Skeletal muscle satellite cell (primary cell): ENCODE results near the gene FXYD4.

Experiments used
- H3K27me3 ChIP-seq: 2 replicates; pipeline ENCODE4 v1.7.0; 2013; ENCODE audit warnings: low read length; ENCODE audit not compliant: control insufficient read depth, insufficient read depth
- H3K36me3 ChIP-seq: 2 replicates; pipeline ENCODE4 v1.7.0; 2013; ENCODE audit warnings: mild to moderate bottlenecking, control low read depth, low read length; ENCODE audit not compliant: insufficient read depth
- H3K4me1 ChIP-seq: 2 replicates; pipeline ENCODE4 v1.7.0; 2013; ENCODE audit warnings: low read length; ENCODE audit not compliant: control insufficient read depth, insufficient read depth
- H3K4me2 ChIP-seq: 2 replicates; pipeline ENCODE4 v1.7.0; 2013; ENCODE audit warnings: mild to moderate bottlenecking, low read length
- H3K4me3 ChIP-seq: 2 replicates; pipeline ENCODE4 v1.7.0; 2013; ENCODE audit warnings: low read length
- H3K9ac ChIP-seq: 2 replicates; pipeline ENCODE4 v1.7.0; 2013; ENCODE audit warnings: mild to moderate bottlenecking, low read depth, low read length, moderate library complexity
- H3K9me3 ChIP-seq: replicated peaks from 2 replicates; pipeline ENCODE4 v1.7.0; 2013; ENCODE audit warnings: mild to moderate bottlenecking, control low read depth, low read length

The FXYD4 gene

DNA sequence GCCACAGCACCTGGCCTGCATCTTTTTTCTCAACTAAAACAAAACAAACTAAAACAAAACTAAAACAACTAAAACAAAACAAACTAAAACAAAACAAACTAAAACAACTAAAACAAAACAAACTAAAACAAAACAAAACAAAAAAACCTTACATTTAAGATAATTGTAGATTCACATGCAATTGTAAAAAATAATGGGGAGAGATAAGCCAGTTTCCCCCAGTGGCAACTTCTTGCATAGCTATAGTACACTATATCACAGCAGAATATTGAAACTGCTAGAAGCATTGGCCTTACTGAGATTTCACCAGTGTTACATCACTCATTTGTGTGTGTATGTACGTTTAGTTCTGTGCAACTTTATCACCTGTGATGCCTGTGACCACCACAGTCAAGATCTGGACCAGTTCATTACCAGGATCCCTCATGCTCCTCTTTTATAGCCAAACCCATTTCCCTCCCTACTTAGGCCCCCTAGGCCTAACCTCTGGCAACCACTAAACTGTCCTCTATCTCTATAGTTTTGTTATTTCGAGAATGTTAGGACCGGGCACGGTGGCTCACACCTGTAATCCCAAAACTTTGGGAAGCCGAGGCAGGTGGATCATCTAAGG is 9.3 kb downstream of the FXYD4 start:
- Histone ChIP-seq H3K4me1 (no peaks in the 10 kb centered on the region), H3K36me3 (peaks cover 5% of the 10 kb centered on the region), H3K4me2 (no peak overlapping the region), H3K9me3 (no peaks in the 10 kb centered on the region), H3K4me3 (no peak overlapping the region), H3K27me3 (peaks cover 4% of the 10 kb centered on the region), H3K9ac (no peak overlapping the region)

DNA sequence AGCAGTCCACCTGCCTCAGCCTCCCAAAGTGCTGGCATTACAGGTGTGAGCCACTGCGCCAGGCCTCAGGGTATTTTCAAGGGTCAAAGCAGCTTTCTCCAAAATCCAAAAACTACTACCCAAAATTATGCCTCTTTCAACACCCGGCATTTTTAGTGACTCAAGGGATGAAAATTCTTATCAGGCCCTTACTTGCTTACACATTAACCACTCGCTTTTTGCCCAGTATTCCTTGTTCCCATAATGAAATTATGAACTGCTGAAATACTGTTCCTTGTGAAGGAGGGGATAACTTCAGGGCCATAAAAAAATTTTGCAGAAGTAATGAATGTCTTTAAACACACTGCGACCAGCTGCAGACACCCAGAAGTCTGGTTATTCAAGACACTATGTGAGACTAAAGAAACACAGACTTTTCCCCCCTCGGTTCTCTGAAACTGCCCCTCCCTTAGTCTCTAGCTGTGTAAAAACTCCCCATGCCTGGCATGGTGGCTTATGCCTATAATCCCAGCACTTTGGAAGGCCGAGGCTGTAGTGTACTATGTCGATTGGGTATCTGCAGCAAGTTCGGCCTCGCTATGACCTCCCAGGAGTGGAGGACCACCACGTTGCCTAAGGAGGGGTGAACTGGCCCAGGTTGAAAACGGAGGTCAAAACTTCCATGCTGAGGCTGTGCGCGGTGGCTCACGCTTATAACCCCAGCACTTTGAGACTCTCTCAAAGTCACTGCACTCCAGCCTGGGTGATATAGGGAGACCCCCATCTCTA is 12.0 kb downstream of the FXYD4 start:
- H3K36me3 ChIP-seq: peaks cover 31% of the 10 kb centered on the region
- H3K9ac ChIP-seq: no peak overlapping the region
- no peak overlapping the region for H3K4me2 ChIP-seq
- H3K9me3 ChIP-seq: no peaks in the 10 kb centered on the region
- H3K27me3 ChIP-seq: no peaks in the 10 kb centered on the region
- H3K4me1 ChIP-seq: no peaks in the 10 kb centered on the region
- no peak overlapping the region for H3K4me3 ChIP-seq

DNA sequence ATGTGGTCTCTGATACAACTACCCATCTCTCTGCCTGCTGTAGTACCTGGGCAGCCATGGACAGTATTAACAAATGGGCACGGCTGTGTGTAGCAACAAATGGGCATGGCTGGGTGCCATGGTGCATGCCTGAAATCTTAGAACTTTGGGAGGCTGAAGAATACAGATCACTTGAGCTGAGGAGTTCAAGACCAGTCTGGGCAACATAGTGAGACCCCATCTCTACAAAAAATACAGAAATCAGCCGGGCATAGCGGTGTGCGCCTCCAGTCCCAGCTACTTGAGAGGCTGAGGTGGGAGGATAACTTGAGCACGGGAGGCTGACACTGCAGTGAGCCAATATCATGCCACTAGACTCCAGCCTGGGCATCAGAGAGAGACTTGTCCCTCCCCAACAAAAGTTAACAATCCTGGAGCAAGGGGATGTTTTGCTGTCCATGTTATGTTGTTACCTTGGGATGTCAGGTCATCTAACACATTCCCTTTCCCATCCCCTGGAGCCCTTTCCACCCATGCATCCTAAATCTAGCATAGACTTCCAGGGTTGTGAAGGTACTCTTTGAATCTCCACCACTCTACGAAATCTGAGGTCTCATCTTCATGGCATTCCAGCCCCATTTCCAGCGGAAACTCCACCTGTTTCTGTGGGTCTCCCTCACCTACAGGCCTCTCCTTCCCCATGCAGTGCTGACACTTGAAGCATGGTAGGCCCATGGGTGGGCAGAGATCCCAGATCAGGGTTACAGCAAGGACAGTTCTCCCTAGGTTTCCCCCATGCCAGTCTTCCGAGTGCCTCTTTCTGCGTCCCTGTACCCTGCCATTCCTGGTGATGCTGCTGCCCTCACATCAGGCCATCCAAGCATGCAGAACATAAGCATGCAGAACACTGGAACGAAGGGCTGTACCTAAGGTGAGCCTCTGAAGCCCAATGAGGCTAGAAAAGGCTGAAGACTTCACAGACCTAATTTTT is 13.1 kb downstream of the FXYD4 start:
- no peaks in the 10 kb centered on the region for H3K27me3 ChIP-seq
- H3K9ac ChIP-seq: no peak overlapping the region
- no peaks in the 10 kb centered on the region for H3K4me1 ChIP-seq
- H3K36me3 ChIP-seq: peaks cover 42% of the 10 kb centered on the region
- no peak overlapping the region for H3K4me2 ChIP-seq
- no peak overlapping the region for H3K4me3 ChIP-seq
- no peaks in the 10 kb centered on the region for H3K9me3 ChIP-seq

DNA sequence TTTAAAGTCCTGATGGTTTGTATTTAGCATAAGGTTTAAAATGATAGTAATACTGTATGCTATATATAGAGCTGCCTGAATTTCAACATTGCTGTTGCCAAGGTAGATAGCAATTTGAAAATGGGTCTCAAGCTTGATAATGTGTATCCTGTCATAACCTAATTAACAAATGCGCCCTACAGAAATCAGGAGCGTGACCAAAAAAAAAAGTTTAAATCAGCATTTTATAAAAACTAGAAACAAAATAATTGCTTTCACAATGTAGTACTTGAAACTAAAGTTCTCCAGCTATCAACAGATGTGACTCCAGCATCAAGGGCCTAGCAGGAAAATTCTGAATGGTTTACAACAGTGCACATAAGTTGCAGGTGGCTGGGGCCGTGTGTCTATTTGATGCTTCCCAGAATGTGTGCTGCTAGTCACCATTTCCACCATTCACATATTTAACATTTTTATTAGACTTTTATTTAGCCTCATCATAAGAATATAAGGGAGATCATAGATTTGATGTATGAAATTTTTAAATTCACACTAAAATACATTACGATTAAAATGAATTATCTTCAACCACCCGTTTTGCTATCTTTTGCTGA is 14.1 kb downstream of the FXYD4 start:
- no peaks in the 10 kb centered on the region for H3K9me3 ChIP-seq

DNA sequence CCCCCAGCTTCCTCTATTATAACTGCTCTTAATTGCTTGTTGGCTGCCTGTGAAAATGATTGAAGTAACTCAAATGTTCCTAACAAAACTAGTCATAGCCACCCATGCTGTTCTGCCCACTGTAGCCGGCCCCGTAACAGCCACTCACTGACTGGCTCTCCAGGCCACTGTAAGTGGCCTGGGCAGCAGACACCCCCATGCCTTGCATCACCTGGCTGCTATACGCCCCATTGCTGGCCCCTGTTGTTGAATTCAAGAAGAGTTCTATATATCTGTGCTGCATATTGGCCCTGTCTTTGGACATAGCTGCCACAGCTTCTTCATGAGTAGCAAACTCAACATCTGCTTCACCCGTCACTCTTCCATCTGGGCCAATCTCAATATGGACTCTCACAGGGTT is 15.1 kb downstream of the FXYD4 start:
- Histone ChIP-seq H3K36me3 (peaks cover 58% of the 10 kb centered on the region), H3K4me1 (no peaks in the 10 kb centered on the region), H3K4me3 (no peak overlapping the region), H3K4me2 (no peak overlapping the region), H3K9me3 (no peaks in the 10 kb centered on the region), H3K27me3 (no peaks in the 10 kb centered on the region), H3K9ac (no peak overlapping the region)

More for the DNA sequence above, 14.1 kb downstream of the FXYD4 start:
- Histone ChIP-seq H3K27me3 (no peaks in the 10 kb centered on the region), H3K36me3 (peaks cover 52% of the 10 kb centered on the region), H3K4me3 (no peak overlapping the region), H3K9ac (no peak overlapping the region), H3K4me1 (no peaks in the 10 kb centered on the region), H3K4me2 (no peak overlapping the region)

DNA sequence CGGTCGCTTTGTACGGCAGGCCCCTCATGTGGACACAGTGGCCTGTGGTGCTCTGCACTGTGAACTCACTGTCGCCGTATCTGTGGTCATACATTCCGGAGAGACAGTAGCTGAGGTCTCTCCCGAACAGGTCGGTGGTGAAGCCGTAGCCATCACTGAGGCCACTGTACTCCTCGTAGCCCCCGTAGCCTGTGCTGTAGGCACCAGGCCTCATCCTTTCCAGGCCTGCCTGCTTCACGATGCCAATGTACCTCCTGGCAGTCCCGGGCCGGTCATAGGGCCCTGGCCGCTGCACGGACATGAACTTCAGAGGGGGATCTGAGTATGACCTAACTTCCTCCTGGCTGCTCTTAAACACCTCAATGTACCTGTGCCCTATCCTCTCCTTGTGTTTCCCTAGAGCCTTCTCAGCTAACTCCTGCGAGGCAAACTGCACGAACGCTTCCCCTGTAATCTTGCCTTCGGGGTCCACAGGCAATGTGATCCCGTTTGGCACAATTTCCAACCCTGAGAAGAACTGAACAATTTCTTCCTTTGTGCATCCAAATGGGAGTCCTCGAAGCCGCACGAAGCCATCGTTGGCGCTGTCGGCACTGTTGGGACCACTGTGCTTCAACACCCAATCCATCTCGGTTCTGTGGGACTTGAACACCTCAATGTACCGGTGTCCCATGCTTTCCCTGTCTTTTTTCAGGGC is 15.7 kb downstream of the FXYD4 start:
- H3K4me3 ChIP-seq: no peak overlapping the region
- H3K4me1 ChIP-seq: no peaks in the 10 kb centered on the region
- H3K4me2 ChIP-seq: no peak overlapping the region
- H3K36me3 ChIP-seq: peaks cover 63% of the 10 kb centered on the region
- H3K27me3 ChIP-seq: no peaks in the 10 kb centered on the region
- H3K9ac ChIP-seq: no peak overlapping the region
- no peaks in the 10 kb centered on the region for H3K9me3 ChIP-seq

DNA sequence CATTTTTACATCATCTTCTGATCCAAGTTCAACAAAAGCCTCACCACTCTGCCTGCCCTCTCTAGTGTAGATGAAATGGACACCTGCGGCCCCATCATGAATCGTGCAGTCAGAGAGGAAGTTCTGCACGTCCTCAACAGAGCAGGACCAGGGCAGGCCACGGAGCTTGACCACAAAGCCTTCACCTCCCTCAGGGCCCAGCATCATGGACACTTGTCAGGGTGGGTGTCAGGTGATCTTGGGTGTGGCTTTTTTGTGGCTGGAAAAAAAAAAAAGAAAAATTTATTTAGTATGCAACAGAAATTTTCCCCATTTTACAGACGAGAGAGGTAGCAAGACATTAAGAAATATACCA is 16.2 kb downstream of the FXYD4 start:
- no peak overlapping the region for H3K9ac ChIP-seq
- H3K4me2 ChIP-seq: no peak overlapping the region
- no peaks in the 10 kb centered on the region for H3K4me1 ChIP-seq
- H3K27me3 ChIP-seq: no peaks in the 10 kb centered on the region
- no peak overlapping the region for H3K4me3 ChIP-seq
- peaks cover 68% of the 10 kb centered on the region for H3K36me3 ChIP-seq
- no peaks in the 10 kb centered on the region for H3K9me3 ChIP-seq

DNA sequence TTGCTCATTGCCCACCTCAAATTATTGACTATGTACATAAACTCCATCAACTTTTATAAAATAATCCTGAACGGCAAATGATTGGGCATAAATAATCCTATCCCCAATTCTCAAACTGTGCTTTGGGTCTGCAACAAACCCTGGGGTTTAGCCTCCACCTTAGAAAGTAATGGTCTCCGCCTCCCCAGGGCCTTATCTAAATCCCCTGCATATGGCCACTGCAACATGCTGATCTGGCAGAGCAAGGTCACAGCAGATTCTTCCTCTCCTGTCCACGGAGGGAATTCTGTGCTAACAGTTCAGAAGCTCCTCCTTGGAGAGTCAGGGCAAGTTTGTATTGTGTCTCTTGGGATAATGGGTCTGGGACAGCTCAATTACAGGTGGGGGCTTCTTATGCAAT is 18.4 kb downstream of the FXYD4 start:
- Histone ChIP-seq H3K36me3 (peaks cover 88% of the 10 kb centered on the region), H3K9ac (no peak overlapping the region), H3K9me3 (no peaks in the 10 kb centered on the region), H3K27me3 (no peaks in the 10 kb centered on the region), H3K4me2 (no peak overlapping the region), H3K4me1 (no peaks in the 10 kb centered on the region), H3K4me3 (no peak overlapping the region)

DNA sequence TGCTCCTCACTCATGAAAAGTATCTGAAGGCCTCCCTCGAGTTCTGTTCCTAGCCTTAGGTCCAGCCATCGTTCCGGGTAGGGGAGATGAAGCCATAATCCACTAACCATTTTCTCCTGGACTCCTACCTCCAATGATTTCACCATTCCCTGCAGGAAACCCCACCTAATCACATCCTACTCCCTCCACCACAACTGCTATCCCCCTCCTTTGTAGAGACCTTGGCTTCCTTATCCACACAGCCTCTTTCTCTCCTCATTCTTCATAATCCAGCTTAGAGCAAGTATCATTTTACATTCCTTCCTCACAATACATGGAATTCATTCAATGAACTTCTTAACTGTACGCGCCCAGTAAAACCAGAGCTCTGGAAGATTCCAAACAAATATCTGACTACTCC is 18.9 kb downstream of the FXYD4 start:
- no peaks in the 10 kb centered on the region for H3K27me3 ChIP-seq
- H3K9ac ChIP-seq: no peak overlapping the region
- no peaks in the 10 kb centered on the region for H3K9me3 ChIP-seq
- H3K4me2 ChIP-seq: no peak overlapping the region
- H3K4me1 ChIP-seq: peaks cover 3% of the 10 kb centered on the region
- peaks cover 92% of the 10 kb centered on the region for H3K36me3 ChIP-seq
- H3K4me3 ChIP-seq: no peak overlapping the region

DNA sequence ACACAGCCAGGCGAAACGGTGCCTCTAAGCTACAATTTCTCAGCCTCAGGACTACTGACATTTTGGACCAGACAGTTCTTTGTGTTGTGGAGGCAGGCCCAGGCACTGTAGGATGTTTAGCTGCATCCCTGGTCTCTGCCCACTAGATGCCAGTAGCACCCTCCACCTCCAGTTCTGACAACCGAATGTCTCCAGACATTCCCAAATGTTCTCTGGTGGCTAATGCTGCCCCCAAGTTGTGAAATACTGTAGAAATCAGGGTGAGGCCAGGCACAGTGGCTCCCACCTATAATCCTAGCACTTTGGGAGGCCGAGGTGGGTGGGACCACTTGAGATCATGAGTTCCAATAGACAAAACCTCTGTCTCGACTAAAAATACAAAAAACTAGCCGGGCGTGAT is 19.3 kb downstream of the FXYD4 start:
- no peak overlapping the region for H3K4me2 ChIP-seq
- no peak overlapping the region for H3K4me3 ChIP-seq
- H3K36me3 ChIP-seq: peaks cover 92% of the 10 kb centered on the region
- H3K9ac ChIP-seq: no peak overlapping the region
- H3K4me1 ChIP-seq: peaks cover 8% of the 10 kb centered on the region
- no peaks in the 10 kb centered on the region for H3K27me3 ChIP-seq
- no peaks in the 10 kb centered on the region for H3K9me3 ChIP-seq

DNA sequence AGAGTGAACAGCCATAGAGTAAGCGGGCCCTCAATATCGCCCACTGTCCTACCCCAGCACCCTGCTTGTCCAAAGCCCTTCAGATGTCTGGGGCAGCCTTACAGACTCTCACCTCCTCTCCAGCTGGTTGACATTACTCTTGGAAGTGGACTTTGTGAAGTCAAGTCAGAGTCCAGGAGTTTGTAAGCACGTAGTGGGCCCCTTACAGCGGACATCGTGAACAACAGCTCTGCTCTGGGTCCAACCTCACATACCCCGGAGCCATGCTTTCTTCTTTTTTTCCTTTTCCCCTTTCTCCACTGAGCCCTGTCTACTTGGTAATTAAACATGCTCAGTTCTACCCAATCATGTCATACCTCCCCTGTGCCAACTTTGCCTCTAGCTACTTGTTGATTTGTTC is 20.1 kb downstream of the FXYD4 start:
- Histone ChIP-seq H3K9ac (no peak overlapping the region), H3K27me3 (no peaks in the 10 kb centered on the region), H3K9me3 (no peaks in the 10 kb centered on the region), H3K36me3 (peaks cover 87% of the 10 kb centered on the region), H3K4me3 (no peak overlapping the region), H3K4me2 (no peak overlapping the region), H3K4me1 (peaks cover 15% of the 10 kb centered on the region)
